Tibial nerve (tissue), 4 donors: ENCODE data around the gene PDSS2.

Experiments used
- EP300 ChIP-seq, 2 donors: sonication (generic); formaldehyde crosslinking; IDR thresholded peaks; one replicate each; pipeline ENCODE4 v1.6.1; 2017; ENCODE audit warnings: antibody characterized with exemption in 2 of 2, mild to moderate bottlenecking in 1 of 2
- POLR2A ChIP-seq, 2 donors: fragments of 450-650 bp; IDR thresholded peaks; one replicate each; pipeline ENCODE4 v1.6.1; 2017; ENCODE audit warnings: antibody characterized with exemption in 2 of 2, mild to moderate bottlenecking in 2 of 2, moderate library complexity in 2 of 2
- TF ChIP-seq, protein P1 (sequence below), 5 experiments: fragments of 200-600 bp in 3 of 5; fragments of 450-650 bp in 2 of 5; sonication (generic) in 3 of 5; IDR thresholded peaks; one replicate each; pipeline ENCODE4 v1.5.1; 2016 to 2019; ENCODE audit warnings: antibody characterized with exemption in 5 of 5, mild to moderate bottlenecking in 3 of 5, moderate library complexity in 2 of 5

DNA sequence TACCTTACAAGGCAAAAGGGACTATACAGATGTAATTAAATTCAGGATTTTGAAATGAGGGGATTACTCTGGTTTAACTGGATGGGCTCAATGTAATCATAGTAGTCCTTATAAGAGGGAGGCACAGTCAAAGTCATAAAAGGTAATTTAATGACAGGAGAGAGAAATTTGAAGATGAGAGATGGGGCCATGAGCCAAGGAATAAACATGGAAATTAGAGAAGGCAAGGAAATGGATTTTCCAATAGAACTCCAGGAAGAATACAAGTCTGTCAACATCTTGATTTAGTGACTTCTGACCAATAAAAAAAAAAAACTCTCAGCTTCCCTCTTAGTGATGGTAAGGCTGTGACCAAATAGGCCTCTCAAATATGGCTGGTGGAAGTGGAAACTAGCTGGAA, 242.1 kb downstream of the PDSS2 start:
- TF ChIP-seq POLR2A (IDR thresholded peaks at IDR 0.05) (no peak), EP300 (IDR thresholded peaks at IDR 0.05) (no peak)
- TF ChIP-seq, protein P1, sequence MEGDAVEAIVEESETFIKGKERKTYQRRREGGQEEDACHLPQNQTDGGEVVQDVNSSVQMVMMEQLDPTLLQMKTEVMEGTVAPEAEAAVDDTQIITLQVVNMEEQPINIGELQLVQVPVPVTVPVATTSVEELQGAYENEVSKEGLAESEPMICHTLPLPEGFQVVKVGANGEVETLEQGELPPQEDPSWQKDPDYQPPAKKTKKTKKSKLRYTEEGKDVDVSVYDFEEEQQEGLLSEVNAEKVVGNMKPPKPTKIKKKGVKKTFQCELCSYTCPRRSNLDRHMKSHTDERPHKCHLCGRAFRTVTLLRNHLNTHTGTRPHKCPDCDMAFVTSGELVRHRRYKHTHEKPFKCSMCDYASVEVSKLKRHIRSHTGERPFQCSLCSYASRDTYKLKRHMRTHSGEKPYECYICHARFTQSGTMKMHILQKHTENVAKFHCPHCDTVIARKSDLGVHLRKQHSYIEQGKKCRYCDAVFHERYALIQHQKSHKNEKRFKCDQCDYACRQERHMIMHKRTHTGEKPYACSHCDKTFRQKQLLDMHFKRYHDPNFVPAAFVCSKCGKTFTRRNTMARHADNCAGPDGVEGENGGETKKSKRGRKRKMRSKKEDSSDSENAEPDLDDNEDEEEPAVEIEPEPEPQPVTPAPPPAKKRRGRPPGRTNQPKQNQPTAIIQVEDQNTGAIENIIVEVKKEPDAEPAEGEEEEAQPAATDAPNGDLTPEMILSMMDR (IDR thresholded peaks at IDR 0.05) = no peak
